ENCODE measurements around the gene LSG1. TPM values are rescaled to one million over a fixed set of nuclear protein-coding genes. Genes with fewer than 3 reads are reported as not detected.
A peak's percentile ranks its signal among the peaks of the same experiment; 100 is the strongest.

The LSG1 gene
- total and polyA plus RNA-seq, 2 donors (not counting 1 experiment from before 2014, with no cell fraction given): 27.6 to 35.3 TPM

DNA sequence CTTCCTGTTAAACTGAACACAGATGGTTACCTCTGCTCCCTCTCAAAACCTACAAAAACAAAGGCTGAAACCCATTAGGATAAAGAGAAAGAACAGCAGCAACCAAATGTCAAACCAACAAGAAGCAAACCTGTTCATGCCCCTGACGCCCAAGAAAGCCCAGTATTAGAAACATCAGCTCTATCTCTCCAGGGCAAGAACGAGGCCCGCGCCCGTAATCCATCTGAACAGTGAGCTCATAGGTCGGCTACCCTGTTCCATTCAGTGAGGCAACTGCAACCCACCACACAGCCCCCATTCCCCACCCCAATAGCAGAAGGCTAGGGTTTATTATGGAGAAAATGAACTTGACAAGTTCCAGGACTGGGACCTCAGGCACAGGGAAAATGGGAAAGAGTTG lies 10.0 kb downstream of the LSG1 start:
- Histone ChIP-seq H3K4me2 (ENCODE audit: extremely low read depth, insufficient read depth, low read length) (no peak overlapping the region), H3K27me3 (ENCODE audit: control insufficient read depth, insufficient read depth, low read length) (no peaks in the 10 kb centered on the region), H3K79me2 (ENCODE audit: control insufficient read depth, insufficient read depth, low read length) (no peaks in the 10 kb centered on the region), H3K4me3 (replicated peaks in 1 of 4; ENCODE audit: control extremely low read depth in 1 of 4, insufficient read depth in 1 of 4, low read depth in 3 of 4, low read length in 4 of 4) (no peak overlapping the region), H2AFZ (ENCODE audit: low read length) (no peak overlapping the region), H3K9me3 (ENCODE audit: control insufficient read depth, insufficient read depth, low read depth, low read length) (no peaks in the 10 kb centered on the region), H3K4me1 (ENCODE audit: control insufficient read depth, extremely low read depth, insufficient read depth, low read length) (no peaks in the 10 kb centered on the region), H3K9ac (ENCODE audit: insufficient read depth, low read length) (no peak overlapping the region), H4K20me1 (ENCODE audit: control insufficient read depth, extremely low read depth, insufficient read depth, low read length) (no peaks in the 10 kb centered on the region), H3K27ac (ENCODE audit: insufficient read depth, low read length) (no peak overlapping the region), H3K36me3 (ENCODE audit: control insufficient read depth, insufficient read depth, low read length) (peaks cover 9% of the 10 kb centered on the region)
- TF ChIP-seq CTCF (conservative IDR thresholded peaks at IDR 0.05 in 1 of 2, IDR thresholded peaks at IDR 0.05 in 1 of 2; ENCODE audit: low read depth in 1 of 2, low read length in 2 of 2): no peak
- DNase-seq (ENCODE audit: low read depth in 2 of 2): no peak

GRCh38 chr3:194661374-194661773 lies 10.6 kb downstream of the LSG1 start:
- Histone ChIP-seq H3K4me3 (replicated peaks in 1 of 4; ENCODE audit: control extremely low read depth in 1 of 4, insufficient read depth in 1 of 4, low read depth in 3 of 4, low read length in 4 of 4) (no peak overlapping the region), H4K20me1 (ENCODE audit: control insufficient read depth, extremely low read depth, insufficient read depth, low read length) (no peaks in the 10 kb centered on the region), H3K9me3 (ENCODE audit: control insufficient read depth, insufficient read depth, low read depth, low read length) (no peaks in the 10 kb centered on the region), H3K27me3 (ENCODE audit: control insufficient read depth, insufficient read depth, low read length) (no peaks in the 10 kb centered on the region), H2AFZ (ENCODE audit: low read length) (no peak overlapping the region), H3K27ac (ENCODE audit: insufficient read depth, low read length) (no peak overlapping the region), H3K4me2 (ENCODE audit: extremely low read depth, insufficient read depth, low read length) (no peak overlapping the region), H3K36me3 (ENCODE audit: control insufficient read depth, insufficient read depth, low read length) (peaks cover 9% of the 10 kb centered on the region), H3K4me1 (ENCODE audit: control insufficient read depth, extremely low read depth, insufficient read depth, low read length) (no peaks in the 10 kb centered on the region), H3K79me2 (ENCODE audit: control insufficient read depth, insufficient read depth, low read length) (no peaks in the 10 kb centered on the region), H3K9ac (ENCODE audit: insufficient read depth, low read length) (no peak overlapping the region)
- TF ChIP-seq EZH2 (IDR thresholded peaks at IDR 0.05; ENCODE audit: low read length, missing control alignments) (no peak), CTCF (conservative IDR thresholded peaks at IDR 0.05 in 1 of 2, IDR thresholded peaks at IDR 0.05 in 1 of 2; ENCODE audit: low read depth in 1 of 2, low read length in 2 of 2) (no peak)
- DNase-seq (ENCODE audit: low read depth in 2 of 2): peak in 1 of 2 donors; percentile 24

GRCh38 chr3:194659778-194660177 lies 12.2 kb downstream of the LSG1 start:
- H3K4me3 ChIP-seq (replicated peaks in 1 of 4; ENCODE audit: control extremely low read depth in 1 of 4, insufficient read depth in 1 of 4, low read depth in 3 of 4, low read length in 4 of 4): no peak overlapping the region
- no peaks in the 10 kb centered on the region for H3K27me3 ChIP-seq (ENCODE audit: control insufficient read depth, insufficient read depth, low read length)
- no peak overlapping the region for H3K9ac ChIP-seq (ENCODE audit: insufficient read depth, low read length)
- H3K36me3 ChIP-seq (ENCODE audit: control insufficient read depth, insufficient read depth, low read length): peaks cover 7% of the 10 kb centered on the region
- no peaks in the 10 kb centered on the region for H3K79me2 ChIP-seq (ENCODE audit: control insufficient read depth, insufficient read depth, low read length)
- no peak overlapping the region for H2AFZ ChIP-seq (ENCODE audit: low read length)
- H3K27ac ChIP-seq (ENCODE audit: insufficient read depth, low read length): no peak overlapping the region
- TF ChIP-seq EZH2 (IDR thresholded peaks at IDR 0.05; ENCODE audit: low read length, missing control alignments) (no peak), CTCF (conservative IDR thresholded peaks at IDR 0.05 in 1 of 2, IDR thresholded peaks at IDR 0.05 in 1 of 2; ENCODE audit: low read depth in 1 of 2, low read length in 2 of 2) (no peak)
- no peaks in the 10 kb centered on the region for H3K9me3 ChIP-seq (ENCODE audit: control insufficient read depth, insufficient read depth, low read depth, low read length)
- H3K4me2 ChIP-seq (ENCODE audit: extremely low read depth, insufficient read depth, low read length): no peak overlapping the region
- H4K20me1 ChIP-seq (ENCODE audit: control insufficient read depth, extremely low read depth, insufficient read depth, low read length): no peaks in the 10 kb centered on the region
- no peak for DNase-seq (ENCODE audit: low read depth in 2 of 2)
- no peaks in the 10 kb centered on the region for H3K4me1 ChIP-seq (ENCODE audit: control insufficient read depth, extremely low read depth, insufficient read depth, low read length)
